Measurements from ENCODE around the gene RBM20.
A peak's percentile ranks its signal among the peaks of the same experiment; 100 is the strongest.

RBM20 gene

DNA sequence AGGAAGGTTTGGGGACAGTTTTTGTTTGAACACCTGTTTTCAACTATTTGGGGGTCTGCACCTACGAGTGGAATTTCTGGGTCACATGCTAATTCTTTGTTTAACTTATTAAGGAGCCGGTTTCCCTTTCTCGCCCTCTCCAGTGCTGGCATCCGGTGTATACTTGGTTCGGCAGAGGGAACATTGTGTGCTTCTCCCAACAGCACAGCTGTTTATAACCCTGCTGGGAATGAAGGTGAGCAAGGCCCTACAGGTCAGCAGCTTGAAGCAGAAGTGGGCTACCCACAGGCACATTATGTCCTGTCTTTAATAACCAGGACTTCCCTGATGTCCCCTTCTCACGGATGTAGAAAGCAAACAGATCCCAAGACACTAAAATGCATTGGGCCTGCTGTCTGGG is 140.1 kb downstream of the RBM20 start:
- DNase-seq (ENCODE audit: low read depth in 2 of 2): no peak

GRCh38 chr10:110786172-110786571 is 142.0 kb downstream of the RBM20 start:
- no peak for DNase-seq (ENCODE audit: low read depth in 2 of 2)

DNA sequence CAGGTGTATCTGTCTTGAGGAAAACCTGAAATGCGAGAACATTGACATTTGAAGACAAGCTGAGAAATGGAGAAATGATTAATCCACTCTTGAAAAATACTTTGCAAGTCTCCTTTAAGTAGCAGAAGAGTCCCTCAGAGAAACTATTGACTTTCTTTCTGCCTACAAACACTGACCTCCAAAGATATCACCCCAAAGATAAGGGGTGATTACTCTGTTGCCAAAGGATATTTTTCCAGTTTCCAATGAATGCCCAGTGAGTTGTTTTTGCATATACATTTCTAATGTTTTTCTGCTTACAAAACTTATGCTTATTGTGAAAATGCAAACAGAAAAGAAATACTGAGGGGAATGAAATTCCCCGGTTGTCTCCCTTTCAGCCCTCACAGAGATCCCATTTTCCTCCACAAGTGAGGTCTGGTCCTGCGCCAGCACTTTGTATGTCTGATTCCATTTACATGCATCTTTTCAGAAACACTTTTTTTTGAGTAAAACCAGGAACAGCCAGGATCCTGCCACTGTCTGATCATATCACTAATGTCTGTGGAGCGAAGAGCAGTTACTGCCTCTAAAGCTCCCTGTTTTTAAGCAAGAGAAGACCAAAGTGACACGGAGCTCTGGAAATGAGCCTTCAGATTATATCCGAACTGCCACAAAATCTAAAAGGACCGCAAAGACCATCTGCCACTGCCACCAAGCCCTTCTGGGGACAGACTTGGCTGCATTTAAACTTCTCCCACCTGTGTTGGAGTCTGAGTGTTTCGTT is 144.7 kb downstream of the RBM20 start:
- DNase-seq (ENCODE audit: low read depth in 2 of 2): no peak

- no peak for DNase-seq (ENCODE audit: low read depth in 2 of 2)
Observed at GRCh38 chr10:110789604-110790433, 145.7 kb downstream of the RBM20 start.

- DNase-seq (ENCODE audit: low read depth in 2 of 2): no peak
Observed at GRCh38 chr10:110790913-110791506, 146.9 kb downstream of the RBM20 start.

GRCh38 chr10:110791541-110792073 is 147.5 kb downstream of the RBM20 start:
- DNase-seq (ENCODE audit: low read depth in 2 of 2): no peak

DNA sequence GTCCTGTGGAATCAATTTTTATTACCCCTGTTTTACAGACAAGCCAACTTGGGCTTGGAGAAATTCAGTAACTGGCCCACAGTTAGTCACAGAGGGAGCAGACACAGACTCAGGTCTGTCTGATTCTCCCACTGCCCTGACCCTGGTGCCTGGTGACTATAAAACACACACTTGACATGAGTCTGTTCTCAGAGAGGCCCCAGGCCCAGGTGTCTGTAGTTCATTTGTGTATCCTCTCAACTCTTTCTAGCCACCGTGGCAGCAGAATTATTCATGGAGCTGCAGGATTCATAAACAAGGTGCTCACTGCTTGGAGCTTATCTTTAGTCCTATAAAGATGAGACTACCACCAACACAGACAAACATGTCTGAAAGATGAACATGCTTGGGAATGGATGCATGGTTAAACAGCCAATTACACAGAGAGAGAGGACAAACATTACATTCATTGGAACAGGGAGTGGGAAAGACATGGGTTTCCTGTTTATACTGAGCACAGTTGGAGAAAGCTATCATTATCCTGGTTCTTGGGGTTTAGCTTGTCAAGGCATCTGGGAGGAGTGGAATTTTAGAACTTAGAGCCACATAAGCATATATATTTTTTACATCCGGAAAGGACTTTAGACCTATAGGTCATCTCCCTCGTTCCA is 148.5 kb downstream of the RBM20 start:
- no peak for DNase-seq (ENCODE audit: low read depth in 2 of 2)

GRCh38 chr10:110793128-110793812 is 149.1 kb downstream of the RBM20 start:
- DNase-seq (ENCODE audit: low read depth in 2 of 2): no peak

- no peak for DNase-seq (ENCODE audit: low read depth in 2 of 2)
Observed at GRCh38 chr10:110793886-110794285, 149.8 kb downstream of the RBM20 start.

DNA sequence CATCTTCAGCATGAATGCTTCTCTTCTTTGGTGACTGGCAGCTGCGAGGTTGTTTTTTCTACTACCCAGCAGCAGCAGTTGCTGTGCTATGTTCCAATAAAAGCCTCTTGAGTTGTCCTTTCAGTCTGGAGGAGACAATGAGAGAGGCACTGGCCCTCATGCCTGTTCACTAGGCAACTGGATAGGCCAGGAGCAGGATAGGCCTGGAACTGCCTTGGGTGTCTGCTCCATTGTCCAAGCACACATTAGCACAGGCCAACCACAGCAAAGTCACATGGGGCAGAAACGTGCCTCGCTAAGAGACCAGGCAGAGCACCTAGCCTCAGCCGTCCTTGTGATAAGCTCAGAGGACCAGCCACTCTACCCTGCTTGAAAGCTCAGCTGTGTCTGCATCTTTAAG is 150.7 kb downstream of the RBM20 start:
- no peak for DNase-seq (ENCODE audit: low read depth in 2 of 2)

DNA sequence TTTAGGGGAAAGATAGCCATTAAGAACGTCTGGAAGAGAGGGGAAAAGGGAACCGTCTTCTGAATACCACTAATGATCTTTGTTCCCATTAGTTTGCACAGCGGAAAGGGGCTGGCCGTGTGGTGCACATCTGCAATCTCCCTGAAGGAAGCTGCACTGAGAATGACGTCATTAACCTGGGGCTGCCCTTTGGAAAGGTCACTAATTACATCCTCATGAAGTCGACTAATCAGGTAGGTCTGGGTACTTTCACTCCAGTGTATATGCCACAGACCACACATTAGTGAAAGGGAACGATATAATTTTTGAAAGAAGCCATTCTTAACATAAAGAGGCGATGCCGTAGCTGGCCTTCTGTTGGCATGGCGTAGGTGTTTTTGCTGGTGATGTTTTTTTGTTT is 153.3 kb downstream of the RBM20 start:
- no peak for DNase-seq (ENCODE audit: low read depth in 2 of 2)

DNA sequence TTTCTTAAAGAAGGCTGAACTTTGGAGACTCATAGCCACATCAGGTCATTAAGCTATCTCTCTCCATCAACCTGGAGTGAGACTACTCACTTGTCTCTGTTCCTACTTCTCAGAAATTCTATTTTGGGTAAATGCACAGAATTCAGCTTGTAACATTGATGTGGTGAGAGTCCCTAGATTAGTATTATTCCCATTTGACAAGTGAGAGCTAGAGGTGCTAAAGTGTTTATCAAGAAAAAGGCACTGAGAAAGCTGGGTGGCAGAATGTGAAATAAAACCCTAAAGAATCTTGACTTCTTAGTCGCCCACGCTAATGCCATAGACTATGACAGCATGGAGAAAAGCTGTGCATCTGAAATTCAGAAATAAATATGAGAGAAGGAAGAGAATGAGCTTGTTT is 154.2 kb downstream of the RBM20 start:
- DNase-seq (ENCODE audit: low read depth in 2 of 2): no peak

- DNase-seq (ENCODE audit: low read depth in 2 of 2): no peak
Observed at GRCh38 chr10:110802090-110802489, 158.0 kb downstream of the RBM20 start.

DNA sequence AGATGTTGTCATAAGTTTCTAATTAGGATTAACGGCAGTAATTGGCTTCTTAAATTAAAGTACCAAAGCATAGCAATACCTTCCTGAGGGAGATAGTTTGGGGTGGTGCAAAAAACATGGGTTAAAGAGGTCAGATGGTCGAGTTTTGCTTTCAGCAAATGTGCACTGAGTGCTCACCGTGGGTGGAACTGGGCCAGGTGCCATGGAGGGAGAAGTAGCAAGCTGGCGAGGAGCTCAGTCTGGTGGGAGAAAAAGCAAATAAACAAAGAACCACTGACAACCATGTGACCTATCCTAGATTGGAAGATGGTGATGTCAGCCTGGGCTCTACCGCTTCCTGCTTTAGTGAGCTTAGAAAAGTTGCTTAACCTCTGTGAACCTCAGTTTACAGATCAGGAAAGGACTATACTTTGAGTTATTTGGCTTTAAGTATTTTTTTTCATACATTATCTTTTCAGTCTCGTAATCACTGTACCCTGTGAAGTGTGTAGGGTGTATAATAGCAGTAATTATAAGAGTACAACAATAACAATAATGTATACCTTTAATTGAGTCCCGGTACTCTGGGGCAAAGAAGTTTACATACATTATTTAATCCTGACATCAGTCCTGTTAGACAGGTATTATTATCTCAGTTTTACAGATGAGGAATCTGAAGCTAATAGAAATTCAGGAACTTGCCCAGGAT is 158.6 kb downstream of the RBM20 start:
- peak in 1 of 2 donors; percentile 14 for DNase-seq (ENCODE audit: low read depth in 2 of 2)

DNA sequence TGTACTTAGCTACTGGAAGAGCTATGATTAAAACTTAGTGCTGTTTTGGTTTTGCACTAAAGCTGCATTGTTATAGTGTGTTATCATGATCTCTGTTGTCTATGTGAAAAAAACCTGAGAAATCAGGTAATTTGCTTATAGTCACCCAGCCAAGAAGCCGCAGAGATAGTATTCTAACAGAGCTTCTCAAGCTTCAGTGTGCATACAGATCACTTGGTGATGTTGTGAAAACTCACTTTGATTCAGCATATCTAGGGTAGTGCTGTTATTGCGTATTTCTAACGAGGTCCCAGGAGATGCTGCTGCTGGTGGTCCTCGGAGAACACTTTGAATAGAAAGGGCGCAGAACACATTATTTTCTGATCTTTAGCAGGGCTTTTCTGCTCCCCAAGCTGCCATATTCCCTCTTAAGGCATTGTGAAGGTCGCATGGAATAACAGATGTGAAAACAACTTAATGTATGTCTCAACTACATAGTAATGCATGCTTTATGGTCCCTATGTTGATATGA is 159.2 kb downstream of the RBM20 start:
- DNase-seq (ENCODE audit: low read depth in 2 of 2): no peak

GRCh38 chr10:110803830-110804338 is 159.7 kb downstream of the RBM20 start:
- no peak for DNase-seq (ENCODE audit: low read depth in 2 of 2)

DNA sequence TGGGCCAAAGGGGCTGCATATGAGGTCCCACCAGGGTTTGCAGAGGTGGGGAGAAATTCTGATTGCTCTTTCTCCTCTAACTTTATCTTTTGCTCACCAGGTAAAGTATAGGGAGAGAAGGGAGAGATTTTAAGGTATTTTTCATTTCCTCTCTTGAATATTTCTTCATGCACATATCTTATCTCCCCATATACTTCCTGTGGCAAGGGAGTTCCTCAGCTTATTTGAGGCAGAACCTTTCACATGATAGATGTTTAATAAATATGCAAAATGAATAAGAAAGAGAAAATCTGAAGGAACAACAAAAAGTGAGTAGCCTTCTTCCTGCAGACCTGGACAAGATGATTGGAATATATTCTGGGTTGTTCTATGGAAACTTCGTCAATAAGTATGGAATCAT is 160.2 kb downstream of the RBM20 start:
- DNase-seq (ENCODE audit: low read depth in 2 of 2): no peak

DNA sequence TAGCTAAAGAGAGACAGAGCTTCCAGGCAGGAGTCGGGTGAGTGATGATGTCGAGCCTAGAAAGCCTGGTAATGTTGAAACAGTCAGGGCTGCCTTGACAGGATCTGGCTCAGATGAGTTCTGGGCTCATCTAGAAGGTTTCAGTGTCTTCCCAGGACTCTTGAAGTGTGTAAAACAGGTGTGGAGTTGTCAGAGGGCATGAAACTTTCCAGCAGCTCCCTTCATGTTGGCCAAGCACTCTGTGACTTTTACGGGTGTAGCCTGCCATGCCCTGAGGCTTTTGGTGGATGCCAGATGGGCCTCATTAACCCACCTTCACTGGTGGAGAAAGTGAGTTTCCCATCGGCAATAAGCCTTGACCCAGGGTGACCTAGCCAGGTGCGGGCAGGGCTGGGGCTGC is 161.2 kb downstream of the RBM20 start:
- DNase-seq (ENCODE audit: low read depth in 2 of 2): no peak

GRCh38 chr10:110806335-110806734 is 162.2 kb downstream of the RBM20 start:
- no peak for DNase-seq (ENCODE audit: low read depth in 2 of 2)

DNA sequence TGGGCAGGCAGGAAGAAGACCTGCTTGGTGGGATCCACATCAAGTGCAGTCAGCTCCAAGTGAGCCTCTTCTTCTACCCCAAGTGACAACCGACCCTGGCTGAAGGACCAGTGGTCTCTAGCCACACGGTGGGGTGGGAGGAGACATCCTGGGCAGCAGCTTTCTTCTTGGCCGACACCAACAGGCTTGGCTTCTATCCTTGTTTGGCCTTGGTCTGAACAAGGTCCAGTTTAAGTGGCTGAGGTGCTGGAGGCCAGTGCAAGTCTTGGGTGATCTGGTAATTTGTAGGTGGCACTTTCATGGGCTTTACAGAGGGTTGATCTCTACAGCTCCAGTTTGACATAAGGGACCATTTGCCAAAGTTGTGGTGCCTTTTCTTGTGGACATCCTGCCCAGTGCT is 164.0 kb downstream of the RBM20 start:
- DNase-seq (ENCODE audit: low read depth in 2 of 2): no peak

All from stimulated activated CD4-positive, alpha-beta T cell treated with anti-CD3 and anti-CD28 coated beads, Interleukin-4, amount 100 ng/mL, for 48 hours (primary cell).